Measurements from ENCODE around the gene PNPLA3.

GRCh38 chr22:43886231-43886630, 37.4 kb upstream of the PNPLA3 start:
- TF ChIP-seq CTCF (IDR thresholded peaks at IDR 0.05; ENCODE audit: poor library complexity) (no peak), EZH2 (IDR thresholded peaks at IDR 0.05; ENCODE audit: borderline replicate concordance) (no peak)

All from hepatocyte (in vitro differentiated cells).